Activated naive CD4-positive, alpha-beta T cell treated with anti-CD3 and anti-CD28 coated beads, Interleukin-2, amount 50 U/mL, for 72 hours (primary cell): ENCODE data around the gene FOSL2. TPM values are rescaled to one million over a fixed set of nuclear protein-coding genes. Genes with fewer than 3 reads are reported as not detected.

ENCODE experiments used
- ATAC-seq, 2 donors: fragments of 150-1000 bp; cut with Tn5 transposase; 2 replicates each; pipeline ENCODE4 v1.10.0; 2021; ENCODE audit warnings: mild to moderate bottlenecking in 2 of 2, moderate library complexity in 2 of 2
- DNase-seq, 2 donors: peaks; one replicate each; pipeline ENCODE4 v3.0.0; 2021 to 2022; ENCODE audit warnings: low spot score in 2 of 2
- H3K27ac Mint-ChIP-seq, 2 donors: one replicate each; pipeline ENCODE4 v1.8.0; 2022; ENCODE audit warnings: mild to moderate bottlenecking in 2 of 2, mixed read lengths in 2 of 2
- H3K36me3 Mint-ChIP-seq, 2 donors: one replicate each; pipeline ENCODE4 v1.8.0; 2022; ENCODE audit warnings: mixed read lengths in 2 of 2
- H3K9me3 Mint-ChIP-seq, 2 donors: one replicate each; pipeline ENCODE4 v1.8.0; 2022; ENCODE audit warnings: mixed read lengths in 2 of 2
- total RNA-seq, 2 donors: library from RNA; stranded (reverse); gene quantifications; one replicate each; pipeline ENCODE4 v1.2.3, GENCODE V29; 2022

The FOSL2 gene
- total RNA-seq, 2 donors from 2014 or later, result 99.3 to 153 TPM

GRCh38 chr2:28411166-28411755 lies 18.6 kb downstream of the FOSL2 start:
- Mint-ChIP-seq H3K36me3 (peaks cover 50 to 78% of the 10 kb centered on the region in 2 donors), H3K9me3 (no peaks in the 10 kb centered on the region), H3K27ac (peak overlapping the region in 1 of 2 donors; percentile 96)
- ATAC-seq (no peak), DNase-seq (peak in 1 of 2 donors; percentile 49)

- no peaks in the 10 kb centered on the region for H3K9me3 Mint-ChIP-seq
- no peak for ATAC-seq
- peak overlapping the region in 1 of 2 donors; percentile 96 for H3K27ac Mint-ChIP-seq
- peak in 1 of 2 donors; percentile 53 for DNase-seq
- H3K36me3 Mint-ChIP-seq, result peaks cover 47 to 75% of the 10 kb centered on the region in 2 donors
Measured at GRCh38 chr2:28411956-28412609, 19.4 kb downstream of the FOSL2 start.

- H3K36me3 Mint-ChIP-seq, result peaks cover 43 to 74% of the 10 kb centered on the region in 2 donors
- H3K27ac Mint-ChIP-seq, result peak overlapping the region; percentile 45 to 96
- DNase-seq, result no peak
- no peaks in the 10 kb centered on the region for H3K9me3 Mint-ChIP-seq
- no peak for ATAC-seq
Measured at GRCh38 chr2:28412625-28413151, 20.0 kb downstream of the FOSL2 start.

GRCh38 chr2:28413152-28413898 lies 20.7 kb downstream of the FOSL2 start:
- ATAC-seq (no peak), DNase-seq (peak in 1 of 2 donors; percentile 53)
- peak overlapping the region; percentile 45 to 96 for H3K27ac Mint-ChIP-seq
- H3K9me3 Mint-ChIP-seq, result no peaks in the 10 kb centered on the region
- H3K36me3 Mint-ChIP-seq, result peaks cover 39 to 68% of the 10 kb centered on the region in 2 donors

GRCh38 chr2:28413899-28414295 lies 21.2 kb downstream of the FOSL2 start:
- H3K36me3 Mint-ChIP-seq, result peaks cover 39 to 62% of the 10 kb centered on the region in 2 donors
- no peaks in the 10 kb centered on the region for H3K9me3 Mint-ChIP-seq
- H3K27ac Mint-ChIP-seq, result peak overlapping the region; percentile 45 to 96
- DNase-seq (peak in 1 of 2 donors; percentile 53), ATAC-seq (no peak)

- H3K27ac Mint-ChIP-seq, result peak overlapping the region in 1 of 2 donors; percentile 70
- ATAC-seq (no peak), DNase-seq (no peak)
- H3K36me3 Mint-ChIP-seq, result peaks cover 39 to 55% of the 10 kb centered on the region in 2 donors
- no peaks in the 10 kb centered on the region for H3K9me3 Mint-ChIP-seq
Measured at GRCh38 chr2:28414583-28414982, 21.9 kb downstream of the FOSL2 start.

GRCh38 chr2:28415010-28415409 lies 22.4 kb downstream of the FOSL2 start:
- no peaks in the 10 kb centered on the region for H3K9me3 Mint-ChIP-seq
- peak overlapping the region; percentile 29 to 70 for H3K27ac Mint-ChIP-seq
- H3K36me3 Mint-ChIP-seq, result peaks cover 39 to 51% of the 10 kb centered on the region in 2 donors
- peak in 1 of 2 donors; percentile 54 for DNase-seq
- no peak for ATAC-seq

GRCh38 chr2:28415715-28416114 lies 23.1 kb downstream of the FOSL2 start:
- ATAC-seq, result no peak
- peaks cover 35 to 44% of the 10 kb centered on the region in 2 donors for H3K36me3 Mint-ChIP-seq
- H3K27ac Mint-ChIP-seq, result peak overlapping the region in 1 of 2 donors; percentile 70
- peak in 1 of 2 donors; percentile 16 for DNase-seq
- H3K9me3 Mint-ChIP-seq, result no peaks in the 10 kb centered on the region

- peak overlapping the region; percentile 51 to 61 for H3K27ac Mint-ChIP-seq
- DNase-seq (no peak), ATAC-seq (no peak)
- no peaks in the 10 kb centered on the region for H3K9me3 Mint-ChIP-seq
- peaks cover 6 to 26% of the 10 kb centered on the region in 2 donors for H3K36me3 Mint-ChIP-seq
Measured at GRCh38 chr2:28419003-28419402, 26.3 kb downstream of the FOSL2 start.

- Mint-ChIP-seq H3K36me3 (peaks cover 6 to 21% of the 10 kb centered on the region in 2 donors), H3K27ac (peak overlapping the region; percentile 51 to 61), H3K9me3 (no peaks in the 10 kb centered on the region)
- DNase-seq, result no peak
- no peak for ATAC-seq
Measured at GRCh38 chr2:28419443-28420270, 27.0 kb downstream of the FOSL2 start.

- DNase-seq, result no peak
- ATAC-seq, result no peak
- no peaks in the 10 kb centered on the region for H3K9me3 Mint-ChIP-seq
- peaks cover 0 to 11% of the 10 kb centered on the region in 2 donors for H3K36me3 Mint-ChIP-seq
- H3K27ac Mint-ChIP-seq, result peak overlapping the region; percentile 61 to 85
Measured at GRCh38 chr2:28420722-28421121, 28.1 kb downstream of the FOSL2 start.

- no peak for DNase-seq
- H3K36me3 Mint-ChIP-seq, result peaks cover 0 to 6% of the 10 kb centered on the region in 2 donors
- no peaks in the 10 kb centered on the region for H3K9me3 Mint-ChIP-seq
- ATAC-seq, result no peak
- peak overlapping the region; percentile 89 to 96 for H3K27ac Mint-ChIP-seq
Measured at GRCh38 chr2:28422908-28423741, 30.5 kb downstream of the FOSL2 start.

- peaks cover 0 to 6% of the 10 kb centered on the region in 2 donors for H3K36me3 Mint-ChIP-seq
Measured at GRCh38 chr2:28423856-28424605, 31.4 kb downstream of the FOSL2 start.

GRCh38 chr2:28424799-28425463 lies 32.3 kb downstream of the FOSL2 start:
- ATAC-seq, result peak; percentile 59 to 87
- DNase-seq, result no peak
- no peaks in the 10 kb centered on the region for H3K9me3 Mint-ChIP-seq

More at GRCh38 chr2:28423856-28424605, 31.4 kb downstream of the FOSL2 start:
- Mint-ChIP-seq H3K9me3 (no peaks in the 10 kb centered on the region), H3K27ac (peak overlapping the region; percentile 89 to 96)
- DNase-seq, result no peak
- peak; percentile 73 to 83 for ATAC-seq

More at GRCh38 chr2:28424799-28425463, 32.3 kb downstream of the FOSL2 start:
- Mint-ChIP-seq H3K27ac (peak overlapping the region; percentile 69 to 89), H3K36me3 (peaks cover 0 to 6% of the 10 kb centered on the region in 2 donors)
